Adrenal gland (tissue), 12 donors: ENCODE data around the gene RBM10. TPM values are rescaled to one million over a fixed set of nuclear protein-coding genes. Genes with fewer than 3 reads are reported as not detected.

Experiments
- DNase-seq, 7 donors: peaks; one replicate each; pipeline ENCODE4 v3.0.0-alpha.2; 2019 to 2020
- H3K27ac ChIP-seq, 5 donors: fragments of 200-600 bp; sonication (generic) in 4 of 5; 1 replicate in 3 of 5; 2 replicates in 2 of 5; pipeline versions ENCODE4 v1.5.1 to v1.8.0; 2016 to 2020; ENCODE audit warnings: mild to moderate bottlenecking in 1 of 5
- H3K27me3 ChIP-seq: fragments of 200-600 bp; 2 replicates; pipeline ENCODE4 v1.8.0; 2021
- H3K36me3 ChIP-seq, 2 donors: fragments of 200-600 bp; replicated peaks in 1 of 2; 1 replicate in 1 of 2; 2 replicates in 1 of 2; pipeline versions ENCODE4 v1.5.1 to v1.8.0; 2018 to 2022
- H3K4me1 ChIP-seq, 2 donors: fragments of 200-600 bp; replicated peaks in 1 of 2; 1 replicate in 1 of 2; 2 replicates in 1 of 2; pipeline versions ENCODE4 v1.5.1 to v1.8.0; 2018 to 2021
- H3K4me3 ChIP-seq, 4 donors: fragments of 200-600 bp; sonication (generic) in 3 of 4; one replicate each; pipeline ENCODE4 v1.5.1; 2016 to 2018
- H3K9me3 ChIP-seq, 3 donors: fragments of 200-600 bp; sonication (generic) in 1 of 3; replicated peaks in 1 of 3; 1 replicate in 2 of 3; 2 replicates in 1 of 3; pipeline versions ENCODE4 v1.5.1 to v1.8.0; 2016 to 2021
- CTCF ChIP-seq, 6 experiments: fragments of 450-650 bp in 4 of 6; fragments of 200-600 bp in 2 of 6; sonication (generic) in 1 of 6; IDR thresholded peaks; 1 replicate in 5 of 6; 2 replicates in 1 of 6; pipeline versions ENCODE4 v1.5.1 to v1.8.0; 2016 to 2021; ENCODE audit warnings: antibody characterized with exemption in 6 of 6, mild to moderate bottlenecking in 2 of 6, moderate library complexity in 1 of 6
- POLR2A ChIP-seq, 2 donors: fragments of 450-650 bp; IDR thresholded peaks; one replicate each; pipeline ENCODE4 v1.6.1; 2017; ENCODE audit warnings: antibody characterized with exemption in 2 of 2, mild to moderate bottlenecking in 2 of 2, moderate library complexity in 1 of 2
- WGBS, 4 donors: extraction: QIAGEN DNeasy Blood & Tissue Kit in 2 of 4; methylation state at CpG; one replicate each; pipeline versions ENCODE4 v1.1.5 to v1.1.7; 2013 to 2017; 5-methylcytosine and 5-hydroxymethylcytosine counted together
- intact Hi-C, 2 donors: fragments of 100-400 bp; cut with DNase I; formaldehyde crosslinking; loops; one replicate each; pipeline versions ENCODE4 v1.14.1 to v1.15.0; 2022 to 2023
- polyA plus RNA-seq, 3 donors: library from polyadenylated mRNA; stranded (reverse); fragments of 200-250 nt in 2 of 3; fragments of 350-450 nt in 1 of 3; fragmentation: Illumina TruSeq in 1 of 3; extraction: RNeasy Lipid Tissue Mini Kit (QIAGEN cat#74804) in 1 of 3; gene quantifications; one replicate each; pipeline ENCODE4 v1.2.3, GENCODE V29; 2013 to 2014
- total RNA-seq, 9 donors: library from RNA; depleted of rRNA in 4 of 9; stranded (reverse); fragments of >200 nt in 4 of 9; fragments of 120-200 nt in 1 of 9; fragmentation: NEBNext Ultra II Directional in 1 of 9; extraction: Animal tissue kit (Norgen Biotek cat#: 25700) in 1 of 9; gene quantifications; one replicate each; pipeline versions ENCODE4 v1.1.0 to v1.2.4, GENCODE V29; 2013 to 2023
- donor health status: healthy with polysubstance abuse.
- donor health status: Bipolar disorder and iron deficiency.
- donor health status: DM: yes; HTN: yes; CAD: no.
- donor health status: DM: no; HTN: no; CAD: no.
- donor health status: DM: no; HTN: no; CAD: no.
- donor health status: DM: yes; HTN: yes; CAD: no.

Gene RBM10
- total and polyA plus RNA-seq, 12 donors = 27.7 to 75.9 (median 37.5) TPM

GRCh38 chrX:47224266-47224895, 79.4 kb downstream of the RBM10 start:
- H3K4me3 ChIP-seq = no peak overlapping the region
- H3K4me1 ChIP-seq = peaks cover 4 to 13% of the 10 kb centered on the region in 2 donors
- DNase-seq = peak in 2 of 7 donors; percentile 4 to 14
- H3K27me3 ChIP-seq = no peaks in the 10 kb centered on the region
- no peak overlapping the region for H3K27ac ChIP-seq
- intact Hi-C loops = no loop called here
- TF ChIP-seq POLR2A (IDR thresholded peaks at IDR 0.05) (no peak), CTCF (IDR thresholded peaks at IDR 0.05) (no peak)
- no peaks in the 10 kb centered on the region for H3K9me3 ChIP-seq
- peaks cover 0 to 45% of the 10 kb centered on the region in 2 donors for H3K36me3 ChIP-seq
- WGBS, 4 donors = 84 to 94% (median 90%) methylated on average over 9 to 17 of the region's 17 CpGs

GRCh38 chrX:47224896-47225290, 79.9 kb downstream of the RBM10 start:
- Histone ChIP-seq H3K4me1 (peaks cover 4 to 11% of the 10 kb centered on the region in 2 donors), H3K27me3 (no peaks in the 10 kb centered on the region), H3K27ac (no peak overlapping the region), H3K4me3 (no peak overlapping the region), H3K9me3 (no peaks in the 10 kb centered on the region), H3K36me3 (peaks cover 0 to 45% of the 10 kb centered on the region in 2 donors)
- 80 to 100% (median 90%) methylated on average over 1 to 4 of the region's 4 CpGs for WGBS, 4 donors
- DNase-seq = peak in 1 of 7 donors; percentile 1
- intact Hi-C loops = no loop called here
- TF ChIP-seq CTCF (IDR thresholded peaks at IDR 0.05) = no peak
- TF ChIP-seq POLR2A (IDR thresholded peaks at IDR 0.05) = no peak

GRCh38 chrX:47226071-47226470, 81.0 kb downstream of the RBM10 start:
- Histone ChIP-seq H3K36me3 (peaks cover 0 to 45% of the 10 kb centered on the region in 2 donors), H3K27me3 (no peaks in the 10 kb centered on the region), H3K9me3 (no peaks in the 10 kb centered on the region), H3K27ac (no peak overlapping the region), H3K4me3 (no peak overlapping the region), H3K4me1 (no peaks in the 10 kb centered on the region)
- TF ChIP-seq CTCF (IDR thresholded peaks at IDR 0.05) = no peak
- no peak for TF ChIP-seq POLR2A (IDR thresholded peaks at IDR 0.05)
- DNase-seq = peak in 1 of 7 donors; percentile 11
- intact Hi-C loops = no loop called here
- 80 to 94% (median 87%) methylated on average over 3 to 6 of the region's 6 CpGs for WGBS, 4 donors

GRCh38 chrX:47226531-47227333, 81.7 kb downstream of the RBM10 start:
- WGBS, 4 donors = 85 to 96% (median 94%) methylated on average over 4 to 19 of the region's 19 CpGs
- Histone ChIP-seq H3K9me3 (no peaks in the 10 kb centered on the region), H3K27me3 (no peaks in the 10 kb centered on the region), H3K36me3 (peaks cover 0 to 45% of the 10 kb centered on the region in 2 donors), H3K27ac (no peak overlapping the region), H3K4me3 (no peak overlapping the region), H3K4me1 (no peaks in the 10 kb centered on the region)
- intact Hi-C loops = no loop called here
- DNase-seq = peak in 2 of 7 donors; percentile 5 to 9
- TF ChIP-seq CTCF (IDR thresholded peaks at IDR 0.05) (no peak), POLR2A (IDR thresholded peaks at IDR 0.05) (no peak)
